GM21723 (cell line): ENCODE data around the gene GSG1L.

Experiments
- ATAC-seq: cut with Tn5 transposase; IDR thresholded peaks from one replicate; pipeline ENCODE4 v1.9.1; 2021; ENCODE audit warnings: mild to moderate bottlenecking, moderate library complexity; ENCODE audit not compliant: unreplicated experiment

Gene GSG1L

GRCh38 chr16:27798241-27798640 is 265.3 kb downstream of the GSG1L start:
- no peak for ATAC-seq

GRCh38 chr16:27795992-27796614 is 267.4 kb downstream of the GSG1L start:
- ATAC-seq: no peak

- no peak for ATAC-seq
Measured at GRCh38 chr16:27793249-27793622, 270.3 kb downstream of the GSG1L start.

GRCh38 chr16:27792486-27793248 is 270.8 kb downstream of the GSG1L start:
- no peak for ATAC-seq

- no peak for ATAC-seq
Measured at GRCh38 chr16:27791404-27791719, 272.2 kb downstream of the GSG1L start.

- no peak for ATAC-seq
Measured at GRCh38 chr16:27790546-27791403, 272.7 kb downstream of the GSG1L start.

GRCh38 chr16:27789595-27790241 is 273.8 kb downstream of the GSG1L start:
- ATAC-seq: no peak

GRCh38 chr16:27789150-27789549 is 274.4 kb downstream of the GSG1L start:
- no peak for ATAC-seq

GRCh38 chr16:27787665-27788064 is 275.8 kb downstream of the GSG1L start:
- no peak for ATAC-seq

- ATAC-seq: no peak
Measured at GRCh38 chr16:27786923-27787625, 276.4 kb downstream of the GSG1L start.

GRCh38 chr16:27786221-27786922 is 277.1 kb downstream of the GSG1L start:
- no peak for ATAC-seq

GRCh38 chr16:27785307-27785678 is 278.2 kb downstream of the GSG1L start:
- no peak for ATAC-seq

GRCh38 chr16:27784351-27785306 is 278.9 kb downstream of the GSG1L start:
- no peak for ATAC-seq

GRCh38 chr16:27781981-27782880 is 281.3 kb downstream of the GSG1L start:
- ATAC-seq: no peak

GRCh38 chr16:27781195-27781524 is 282.4 kb downstream of the GSG1L start:
- ATAC-seq: no peak

GRCh38 chr16:27780468-27781194 is 282.9 kb downstream of the GSG1L start:
- ATAC-seq: no peak

GRCh38 chr16:27779641-27780164 is 283.8 kb downstream of the GSG1L start:
- ATAC-seq: no peak
